Heart right ventricle (tissue), 16 donors: ENCODE results near the gene LRRC42. TPM values are rescaled to one million over a fixed set of nuclear protein-coding genes. Genes with fewer than 3 reads are reported as not detected.

Experiments used
- ATAC-seq, 8 donors: fragments of 200-7000 bp; cut with Tn5 transposase; one replicate each; pipeline ENCODE4 v1.9.1; 2020; ENCODE audit warnings: mild to moderate bottlenecking in 8 of 8, moderate library complexity in 8 of 8, moderate number of reproducible peaks in 1 of 8
- DNase-seq, 2 donors: peaks; one replicate each; pipeline ENCODE4 v3.0.0-alpha.2; 2020
- H3K27ac ChIP-seq, 10 donors: fragments of 200-600 bp; sonication (generic) in 2 of 10; one replicate each; pipeline versions ENCODE4 v1.5.0 to v1.8.0; 2020 to 2022; ENCODE audit warnings: mild to moderate bottlenecking in 3 of 10
- H3K27me3 ChIP-seq, 7 donors: fragments of 200-600 bp; one replicate each; pipeline ENCODE4 v1.8.0; 2021 to 2022; ENCODE audit warnings: mild to moderate bottlenecking in 2 of 7
- H3K36me3 ChIP-seq, 9 donors: fragments of 200-600 bp; sonication (generic) in 1 of 9; one replicate each; pipeline versions ENCODE4 v1.5.0 to v1.8.0; 2020 to 2022; ENCODE audit warnings: mild to moderate bottlenecking in 2 of 9
- H3K4me1 ChIP-seq, 9 donors: fragments of 200-600 bp; sonication (generic) in 1 of 9; one replicate each; pipeline versions ENCODE4 v1.5.0 to v1.8.0; 2020 to 2022; ENCODE audit warnings: mild to moderate bottlenecking in 4 of 9
- H3K4me3 ChIP-seq, 10 donors: fragments of 200-600 bp; sonication (generic) in 2 of 10; one replicate each; pipeline versions ENCODE4 v1.5.0 to v1.8.0; 2020 to 2022; ENCODE audit warnings: mild to moderate bottlenecking in 7 of 10, moderate library complexity in 2 of 10
- H3K9me3 ChIP-seq, 11 donors: fragments of 200-600 bp in 10 of 11; sonication (generic) in 2 of 11; one replicate each; pipeline versions ENCODE4 v1.5.0 to v1.8.0; 2013 to 2022; ENCODE audit warnings: mild to moderate bottlenecking in 2 of 11, control low read depth in 1 of 11, moderate library complexity in 1 of 11
- WGBS, 2 donors: extraction: QIAGEN DNeasy Blood & Tissue Kit; methylation state at CpG; one replicate each; pipeline ENCODE4 v1.1.7; 2013; ENCODE audit warnings: inconsistent platforms in 1 of 2; 5-methylcytosine and 5-hydroxymethylcytosine counted together
- intact Hi-C, 10 donors: fragments of 100-400 bp; cut with DNase I; formaldehyde crosslinking; loops; one replicate each; pipeline versions ENCODE4 v1.11.1 to v1.14.2; 2022
- polyA plus RNA-seq, 2 donors: library from polyadenylated mRNA; stranded (reverse); fragments of 200-250 nt; gene quantifications; one replicate each; pipeline ENCODE4 v1.2.3, GENCODE V29; 2013
- total RNA-seq, 10 donors: library from RNA; stranded (reverse); fragmentation: NEBNext Ultra II Directional in 3 of 10; extraction: Animal tissue kit (Norgen Biotek cat#: 25700) in 3 of 10; gene quantifications; one replicate each; pipeline versions ENCODE4 v1.2.1 to v1.2.4, GENCODE V29; 2021 to 2023
- TF ChIP-seq, protein P1 (sequence below), 9 donors: fragments of 200-600 bp; sonication (generic) in 2 of 9; IDR thresholded peaks; one replicate each; pipeline versions ENCODE4 v1.5.0 to v1.8.0; 2021 to 2022; ENCODE audit warnings: antibody characterized with exemption in 9 of 9, mild to moderate bottlenecking in 5 of 9, moderate library complexity in 1 of 9
- donor health status: Arrhythmogenic right ventricular cardiomyopathy.
- donor health status: ischemic (EF 13 %, LVEDD 7.1; RV severe dilation, severe dysfunction).
- donor health status: healthy with polysubstance abuse.
- donor health status: DM: no; HTN: yes; CAD: no.
- donor health status: DM: no; HTN: no; CAD: no.
- donor health status: ischemic (EF 25% LVEDD 6.9; RV normal size, moderate dysfunction).
- donor health status: ischemic (EF 25% LVEDD 5.7; RV mildly dilated, moderate dysfunction).
- donor health status: healthy.
- donor health status: DM: yes; HTN: yes; CAD: no.
- donor health status: Ischemic cardiomyopathy.
- donor health status: ischemic (EF 35%, LVEDD 5.7; RV mildly dilated, moderate dysfunction).
- donor health status: nonischemic (EF 11% LVEDD 7.7; RV severe dilation, severe dysfunction).
- donor health status: DM: yes; HTN: yes; CAD: no.
- donor health status: PGD.
- donor health status: ischemic (EF 29% LVEDD 5.4; RV normal size, mild dysfunction).
- donor health status: nonischemic (EF 23%, LVEDD 6.1; RV moderate dilation, normal function).

The LRRC42 gene
- total and polyA plus RNA-seq, 12 donors = 2.9 to 16.5 (median 13.9) TPM

DNA sequence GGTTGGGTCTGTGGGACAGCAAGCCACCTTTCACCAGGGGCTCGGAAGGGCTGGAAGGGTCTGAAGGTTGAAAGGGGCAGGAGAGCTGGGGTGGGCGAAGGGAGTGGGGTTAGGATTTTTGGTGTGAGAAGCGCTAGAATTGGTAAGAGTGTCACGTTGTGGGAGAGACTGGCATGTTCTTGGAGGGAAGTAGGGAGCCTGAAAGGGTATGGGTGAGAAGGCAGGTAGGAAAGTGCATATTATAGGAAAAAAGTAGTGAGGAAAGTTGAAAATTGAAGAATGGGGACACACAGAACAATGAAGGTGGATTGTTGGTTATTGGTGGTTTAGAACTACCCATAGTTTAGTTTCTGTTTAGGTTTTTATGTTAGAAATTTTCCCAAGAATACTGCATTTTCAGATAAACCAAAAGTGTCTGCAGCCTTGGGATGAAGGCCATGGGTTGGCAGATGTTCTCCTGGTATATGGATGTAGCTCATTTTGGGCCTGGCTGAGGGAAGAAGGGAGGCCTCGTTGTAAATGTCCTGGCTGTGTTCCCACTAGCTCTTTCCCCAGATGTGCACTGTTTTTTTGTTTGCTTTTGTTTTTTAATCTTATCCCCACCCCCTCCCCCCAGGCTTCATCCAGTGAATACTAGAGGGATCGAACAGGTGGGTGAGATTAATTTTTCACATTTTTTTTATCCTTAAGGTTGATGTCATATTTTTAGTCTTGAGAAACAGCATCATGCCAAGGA is 1.2 kb downstream of the LRRC42 start:
- DNase-seq = no peak
- no peak for ATAC-seq
- H3K27ac ChIP-seq = peak overlapping the region in 8 of 10 donors; percentile 83 to 95 (median 90)
- H3K9me3 ChIP-seq = no peaks in the 10 kb centered on the region
- peaks cover 0 to 22% (median 6%) of the 10 kb centered on the region in 9 donors for H3K36me3 ChIP-seq
- H3K4me1 ChIP-seq = peaks cover 0 to 52% (median 39%) of the 10 kb centered on the region in 9 donors
- intact Hi-C loops = loop anchor here in 6 of 10 donors (5.0 to 10.0 kb wide), 7 partner anchors 55 to 110 kb away; partner anchors contain the start of genes YIPF1 (in 4 of the 6), TCEANC2 (in 2 of the 6), TMEM59 (in 2 of the 6) and DIO1 (in 1 of the 6)
- TF ChIP-seq, protein P1, sequence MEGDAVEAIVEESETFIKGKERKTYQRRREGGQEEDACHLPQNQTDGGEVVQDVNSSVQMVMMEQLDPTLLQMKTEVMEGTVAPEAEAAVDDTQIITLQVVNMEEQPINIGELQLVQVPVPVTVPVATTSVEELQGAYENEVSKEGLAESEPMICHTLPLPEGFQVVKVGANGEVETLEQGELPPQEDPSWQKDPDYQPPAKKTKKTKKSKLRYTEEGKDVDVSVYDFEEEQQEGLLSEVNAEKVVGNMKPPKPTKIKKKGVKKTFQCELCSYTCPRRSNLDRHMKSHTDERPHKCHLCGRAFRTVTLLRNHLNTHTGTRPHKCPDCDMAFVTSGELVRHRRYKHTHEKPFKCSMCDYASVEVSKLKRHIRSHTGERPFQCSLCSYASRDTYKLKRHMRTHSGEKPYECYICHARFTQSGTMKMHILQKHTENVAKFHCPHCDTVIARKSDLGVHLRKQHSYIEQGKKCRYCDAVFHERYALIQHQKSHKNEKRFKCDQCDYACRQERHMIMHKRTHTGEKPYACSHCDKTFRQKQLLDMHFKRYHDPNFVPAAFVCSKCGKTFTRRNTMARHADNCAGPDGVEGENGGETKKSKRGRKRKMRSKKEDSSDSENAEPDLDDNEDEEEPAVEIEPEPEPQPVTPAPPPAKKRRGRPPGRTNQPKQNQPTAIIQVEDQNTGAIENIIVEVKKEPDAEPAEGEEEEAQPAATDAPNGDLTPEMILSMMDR (IDR thresholded peaks at IDR 0.05) = no peak
- H3K4me3 ChIP-seq = peak overlapping the region in 8 of 10 donors; percentile 59 to 97 (median 90)
- no peaks in the 10 kb centered on the region for H3K27me3 ChIP-seq
- 55 to 56% methylated on average over 6 of the region's 6 CpGs for WGBS, 2 donors

DNA sequence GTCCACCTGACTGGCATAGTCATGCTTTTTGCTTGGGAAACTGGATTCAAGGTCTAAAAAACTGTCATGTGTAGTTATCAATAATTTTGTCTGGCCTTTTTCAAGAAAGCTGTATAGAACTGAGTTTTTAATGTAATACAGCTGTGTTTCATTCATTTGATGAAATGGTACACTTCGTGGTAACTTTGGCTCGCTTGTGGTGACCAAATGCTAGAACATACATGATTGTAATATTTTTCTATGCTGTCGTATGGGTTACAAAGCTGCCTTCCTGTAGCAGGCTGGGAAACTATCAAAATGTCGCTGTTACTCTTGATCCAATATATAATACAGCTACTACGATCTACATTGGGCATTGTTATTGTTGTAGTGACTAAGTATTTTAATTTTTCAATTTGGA is 2.1 kb downstream of the LRRC42 start:
- WGBS, 2 donors = 89 to 95% methylated on average over 5 of the region's 5 CpGs
- DNase-seq (no peak), ATAC-seq (no peak)
- Histone ChIP-seq H3K4me3 (no peak overlapping the region), H3K9me3 (no peaks in the 10 kb centered on the region), H3K27me3 (no peaks in the 10 kb centered on the region), H3K36me3 (peaks cover 0 to 32% (median 14%) of the 10 kb centered on the region in 9 donors), H3K27ac (peak overlapping the region in 1 of 10 donors; percentile 23), H3K4me1 (peaks cover 0 to 52% (median 37%) of the 10 kb centered on the region in 9 donors)
- intact Hi-C loops = loop anchor here in 6 of 10 donors (5.0 to 10.0 kb wide), 7 partner anchors 56 to 111 kb away; partner anchors contain the start of genes YIPF1 (in 4 of the 6), TCEANC2 (in 2 of the 6), TMEM59 (in 2 of the 6) and DIO1 (in 1 of the 6)
- TF ChIP-seq, protein P1 (IDR thresholded peaks at IDR 0.05) = no peak

DNA sequence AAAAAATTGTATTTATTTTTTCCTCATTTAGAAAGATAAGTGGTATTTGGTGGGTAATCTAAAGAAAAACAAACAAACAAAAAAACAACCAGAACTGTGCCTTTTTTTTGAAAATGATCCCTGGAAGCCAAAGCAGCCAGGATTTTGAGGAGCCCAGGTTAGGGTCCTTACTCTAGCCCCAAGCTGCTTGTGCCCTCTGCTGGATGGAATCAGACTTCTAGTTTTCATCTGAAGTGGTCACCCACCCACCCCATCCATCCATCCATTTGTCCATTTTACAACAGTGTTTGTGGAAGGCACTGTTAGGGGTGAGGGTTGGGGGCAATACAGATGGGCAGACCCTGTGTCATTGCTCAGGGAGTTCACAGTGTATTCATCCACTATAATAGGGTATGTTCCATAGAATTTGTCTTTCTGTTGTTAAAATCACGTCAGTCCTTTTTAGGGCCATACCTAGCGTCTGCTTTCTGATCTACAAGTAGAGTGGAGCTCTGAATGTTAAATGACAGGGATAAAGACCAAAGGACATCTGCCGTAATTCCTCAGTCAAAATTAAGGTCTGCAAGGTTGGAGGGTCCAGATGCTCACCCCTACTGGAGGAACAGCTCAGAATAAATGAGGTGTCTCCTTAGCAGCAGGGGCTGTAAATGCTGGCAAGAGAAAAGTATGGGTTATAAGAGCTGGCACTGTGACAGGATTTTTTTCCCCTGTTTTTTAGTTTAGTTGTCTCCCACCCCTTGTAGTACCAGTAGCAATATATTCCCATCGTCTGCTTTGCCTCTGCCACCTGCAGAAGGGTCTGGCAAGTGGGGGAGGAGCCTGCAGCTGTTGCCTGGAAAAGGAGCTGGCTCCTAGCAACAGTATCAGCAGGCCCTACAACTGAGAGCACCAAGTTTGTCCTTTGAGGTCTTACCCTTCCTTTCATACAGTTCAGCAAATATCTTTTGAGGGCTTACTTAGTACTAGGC is 3.2 kb downstream of the LRRC42 start:
- peaks cover 0 to 49% (median 28%) of the 10 kb centered on the region in 9 donors for H3K4me1 ChIP-seq
- intact Hi-C loops = loop anchor here in 6 of 10 donors (5.0 to 10.0 kb wide), 7 partner anchors 57 to 112 kb away; partner anchors contain the start of genes YIPF1 (in 4 of the 6), TCEANC2 (in 2 of the 6), TMEM59 (in 2 of the 6) and DIO1 (in 1 of the 6)
- ATAC-seq (no peak), DNase-seq (peak in 1 of 2 donors; percentile 21)
- H3K27ac ChIP-seq = peak overlapping the region in 1 of 10 donors; percentile 23
- peaks cover 0 to 42% (median 14%) of the 10 kb centered on the region in 9 donors for H3K36me3 ChIP-seq
- TF ChIP-seq, protein P1 (IDR thresholded peaks at IDR 0.05) = peak in 7 of 9 donors; percentile 41 to 56 (median 50)
- no peak overlapping the region for H3K4me3 ChIP-seq
- no peaks in the 10 kb centered on the region for H3K27me3 ChIP-seq
- WGBS, 2 donors = 80 to 82% methylated on average over 4 of the region's 4 CpGs
- no peaks in the 10 kb centered on the region for H3K9me3 ChIP-seq
